ENCODE data around the gene FAM210B.
"Not testable (repeated sequence)": the region's sequence is repeated elsewhere in the genome, so short reads cannot be mapped to it uniquely, and the experiment has no call there.

The FAM210B gene

DNA sequence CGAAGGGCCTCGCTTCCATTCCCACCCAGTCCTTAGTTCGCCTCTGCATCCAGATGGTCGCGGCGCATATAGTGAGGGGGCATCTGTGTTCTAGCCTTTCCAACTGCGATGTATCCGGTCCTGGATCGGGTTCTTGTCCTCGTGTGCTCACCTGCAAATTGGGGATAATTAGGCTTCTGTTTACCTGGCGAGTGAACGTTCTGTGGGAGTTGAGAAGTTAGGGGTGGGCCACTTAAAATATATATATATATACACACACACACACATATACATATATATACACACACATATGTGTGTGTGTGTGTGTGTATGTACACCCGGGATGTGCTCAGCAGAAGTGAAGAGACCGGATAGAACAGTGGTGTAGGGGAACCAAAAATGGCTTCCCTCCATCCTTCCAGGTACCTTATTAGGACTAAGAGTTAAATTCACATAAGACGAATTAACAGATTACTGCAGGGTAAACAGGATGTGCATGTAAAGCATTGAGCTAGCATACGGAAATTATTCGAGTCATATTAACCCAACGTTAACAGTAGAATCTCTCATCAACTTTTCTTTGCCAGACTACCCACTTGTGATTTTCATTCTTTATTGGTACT lies 34.2 kb downstream of the FAM210B start:
- DNase-seq (ENCODE audit: low read depth) = no peak

DNA sequence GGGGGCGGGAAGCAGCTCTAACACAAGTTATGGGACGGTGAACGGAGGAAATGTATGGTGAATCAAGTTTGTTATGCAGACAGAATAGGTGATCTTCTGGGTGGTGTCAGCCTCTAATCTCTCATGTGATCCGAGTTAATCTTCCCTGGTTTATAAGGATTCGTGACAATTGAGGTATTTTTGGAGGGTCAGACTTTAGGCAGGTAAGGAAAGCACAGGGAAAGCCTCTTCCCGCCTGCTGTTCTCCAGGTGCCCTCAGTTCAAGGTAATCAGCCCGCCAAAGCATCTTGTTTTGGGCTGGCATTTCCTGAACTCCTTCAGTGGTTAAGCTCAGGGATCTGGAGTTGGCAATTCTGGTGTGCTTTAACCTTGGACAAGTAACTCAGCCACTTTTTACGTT lies 34.9 kb downstream of the FAM210B start:
- DNase-seq (ENCODE audit: low read depth) = no peak

DNA sequence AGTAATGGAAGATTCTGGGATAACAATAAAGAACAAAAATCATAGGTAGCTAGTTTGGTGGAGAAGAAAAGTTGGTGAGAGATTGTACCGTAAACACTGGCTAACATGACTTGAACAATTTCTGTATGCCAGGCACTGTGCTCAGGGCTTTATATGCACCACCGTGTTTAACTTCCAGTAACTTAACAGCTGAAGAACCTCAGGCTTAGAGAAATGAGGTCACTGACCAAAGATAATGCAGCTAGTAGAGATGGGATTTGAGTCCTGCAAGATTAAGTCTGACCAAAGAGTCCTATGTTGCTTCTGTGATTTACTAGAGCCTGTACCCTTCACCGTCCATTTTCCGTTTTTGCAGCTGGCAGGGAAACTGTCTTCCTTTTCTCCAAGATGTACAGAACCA lies 36.4 kb downstream of the FAM210B start:
- no peak for DNase-seq (ENCODE audit: low read depth)

DNA sequence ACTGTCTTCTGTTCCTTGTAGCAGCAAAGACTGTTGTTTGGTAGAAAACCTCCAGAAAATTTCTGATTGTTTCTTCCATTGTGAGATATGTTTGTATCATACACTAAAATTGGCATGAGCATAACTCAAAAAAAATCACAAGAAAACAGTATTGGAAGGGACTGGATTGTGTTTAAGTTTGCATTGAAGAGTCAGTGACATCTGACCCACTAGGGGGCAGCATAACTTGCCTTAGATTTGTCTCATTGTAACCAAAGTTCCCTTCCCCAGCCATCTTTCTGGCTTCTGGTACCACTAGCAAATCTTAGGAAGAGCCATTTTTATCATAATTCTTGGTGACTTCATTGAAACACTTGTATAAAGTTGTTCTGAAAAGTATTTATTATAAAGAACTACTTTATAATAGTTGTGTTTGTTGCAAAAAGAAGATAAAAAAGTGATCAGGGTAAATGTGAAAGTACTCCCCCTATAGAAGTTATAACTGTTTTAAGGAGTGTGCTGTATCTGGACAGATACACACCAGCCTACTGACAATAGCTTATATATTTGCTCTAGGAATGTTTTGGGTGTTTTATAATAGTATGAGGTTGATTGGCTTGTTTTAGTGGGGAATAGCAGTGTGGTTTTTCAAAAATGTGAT lies 41.3 kb downstream of the FAM210B start:
- DNase-seq (ENCODE audit: low read depth) = peak; percentile 32

DNA sequence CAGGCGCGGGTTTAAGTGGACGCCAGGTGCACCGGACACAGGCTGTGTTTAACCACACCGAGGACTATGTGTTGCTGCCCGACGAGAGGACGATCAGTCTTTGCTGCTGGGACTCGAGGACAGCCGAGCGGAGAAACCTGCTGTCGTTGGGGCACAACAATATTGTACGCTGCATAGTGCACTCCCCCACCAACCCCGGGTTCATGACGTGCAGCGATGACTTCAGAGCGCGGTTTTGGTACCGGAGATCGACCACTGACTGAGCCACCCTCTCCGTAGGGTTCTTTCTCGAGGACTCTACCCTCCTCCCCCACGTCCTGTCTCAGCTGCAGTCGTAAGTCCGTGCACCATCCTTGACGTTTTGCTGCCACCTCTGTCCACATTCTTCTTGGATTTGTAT lies 44.7 kb downstream of the FAM210B start:
- no peak for DNase-seq (ENCODE audit: low read depth)

DNA sequence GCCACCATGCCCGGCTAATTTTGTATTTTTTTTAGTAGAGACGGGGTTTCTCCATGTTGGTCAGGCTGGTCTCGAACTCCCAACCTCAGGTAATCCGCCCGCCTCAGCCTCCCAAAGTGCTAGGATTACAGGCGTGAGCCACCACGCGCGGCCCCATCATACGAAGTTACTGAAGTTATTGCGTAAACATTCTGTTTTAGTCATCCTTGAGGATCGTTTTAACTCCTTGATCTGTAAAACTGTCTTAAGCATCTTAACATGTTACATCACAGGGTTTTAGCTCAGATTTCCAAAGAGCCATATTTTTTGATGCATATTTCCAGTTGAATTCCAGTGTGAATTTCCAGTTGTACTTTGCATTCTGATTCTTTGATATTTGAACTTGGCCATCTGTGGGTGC lies 46.6 kb downstream of the FAM210B start:
- not testable (repeated sequence) for DNase-seq (ENCODE audit: low read depth)

DNA sequence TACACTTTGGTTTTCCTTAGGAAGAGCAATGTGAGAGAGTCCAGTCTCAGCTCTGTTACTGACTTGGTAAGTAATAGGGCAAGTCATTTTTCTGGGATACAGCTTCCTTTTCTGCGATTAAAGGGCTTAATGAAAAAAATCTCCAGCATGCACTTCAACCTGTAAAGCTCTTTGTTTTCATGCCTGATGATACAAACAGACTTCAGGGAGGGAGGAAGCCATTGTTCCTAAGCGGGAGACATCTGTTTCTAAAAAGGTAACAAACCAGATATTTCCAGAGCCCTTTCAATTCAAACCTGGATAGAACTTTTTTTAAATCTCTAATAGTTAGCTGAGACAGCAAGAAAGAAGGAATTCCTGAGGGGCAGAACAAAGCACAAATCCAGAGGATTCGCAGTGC lies 48.1 kb downstream of the FAM210B start:
- DNase-seq (ENCODE audit: low read depth) = no peak

DNA sequence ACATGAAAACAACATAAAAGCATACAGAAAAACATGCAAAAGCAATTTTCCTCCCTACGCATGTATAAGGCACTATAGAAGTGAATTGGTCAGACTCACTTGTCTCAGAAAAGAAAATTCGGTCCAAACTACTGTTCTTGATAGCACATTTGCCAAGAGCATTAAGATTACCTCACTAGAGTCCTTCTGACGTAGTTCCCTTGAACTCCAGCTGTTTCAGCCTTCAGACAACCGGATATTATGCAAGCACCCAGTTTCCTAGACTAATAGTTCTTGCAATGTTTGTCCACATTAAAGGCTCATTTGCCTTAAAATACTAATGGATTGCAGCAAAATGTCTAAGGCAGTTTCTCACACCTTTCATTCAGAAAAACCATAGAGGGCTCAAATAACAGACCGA lies 50.7 kb downstream of the FAM210B start:
- DNase-seq (ENCODE audit: low read depth) = no peak

DNA sequence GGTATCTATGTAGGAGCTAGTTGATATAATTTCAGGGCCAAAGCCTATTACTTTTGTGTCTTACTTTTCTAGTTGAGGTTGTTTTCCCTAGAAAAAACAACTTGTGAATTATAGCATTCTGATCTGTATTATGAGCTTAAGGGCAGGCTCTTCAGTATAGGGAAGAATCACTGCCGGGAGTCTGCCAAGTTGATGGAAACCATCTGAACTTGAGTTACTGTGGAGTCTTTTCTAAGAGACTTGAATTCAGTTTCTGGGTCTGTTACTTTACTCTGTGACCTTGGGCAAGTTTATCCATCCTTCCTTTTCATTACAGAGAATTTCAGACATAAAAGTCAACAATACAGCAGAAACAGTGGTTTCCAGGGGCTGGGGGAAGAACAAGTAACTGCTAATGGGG lies 51.2 kb downstream of the FAM210B start:
- DNase-seq (ENCODE audit: low read depth) = no peak

DNA sequence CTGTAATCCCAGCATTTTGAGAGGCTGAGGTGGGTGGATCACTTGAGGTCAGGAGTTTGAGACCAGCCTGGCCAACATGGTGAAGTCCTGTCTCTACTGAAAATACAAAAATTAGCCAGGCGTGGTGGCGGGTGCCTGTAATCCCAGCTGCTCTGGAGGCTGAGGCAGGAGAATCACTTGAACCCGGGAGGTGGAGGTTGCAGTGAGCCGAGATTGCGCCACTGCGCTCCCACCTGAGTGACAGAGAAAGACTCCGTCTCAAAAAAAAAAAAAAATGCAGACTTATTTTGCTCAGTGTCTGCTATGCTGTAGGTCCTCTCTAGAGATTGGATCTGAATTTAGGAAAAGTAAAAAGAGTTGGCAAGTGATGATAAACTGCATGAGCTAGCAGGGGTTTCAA lies 52.5 kb downstream of the FAM210B start:
- not testable (repeated sequence) for DNase-seq (ENCODE audit: low read depth)

DNA sequence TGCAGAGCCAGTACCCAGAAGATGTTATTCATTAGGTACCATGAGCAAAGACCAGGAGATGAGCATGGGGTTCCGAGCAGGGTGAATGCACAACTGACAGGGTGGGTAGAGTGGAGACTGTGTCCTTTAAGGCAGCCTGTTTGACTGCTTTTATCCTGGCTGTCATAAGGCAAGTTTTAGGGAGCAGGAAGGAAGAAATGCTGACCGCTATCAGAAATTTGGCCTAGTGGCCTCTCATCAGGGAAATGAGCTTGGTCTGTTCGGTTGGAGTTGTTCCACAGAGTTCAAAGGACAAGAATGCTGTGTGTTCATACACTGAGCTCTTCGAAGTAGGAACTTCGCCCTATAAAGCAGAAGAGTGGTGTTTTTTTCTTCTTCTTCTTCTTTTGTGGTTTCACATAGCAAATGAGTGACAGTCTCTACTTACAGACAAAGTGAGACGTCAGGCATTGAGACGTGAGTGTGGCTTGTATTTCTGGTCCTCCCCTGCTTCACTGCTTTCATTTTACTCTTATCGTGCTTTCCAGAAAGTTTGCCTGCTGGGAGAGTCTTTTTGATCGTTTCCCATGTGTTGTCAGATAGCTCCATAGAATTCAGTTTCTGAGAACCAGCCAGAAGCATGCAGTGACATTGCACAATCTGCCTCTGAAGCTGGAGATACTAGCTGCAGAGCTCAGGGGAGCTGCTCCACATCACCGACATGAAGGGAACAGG lies 53.1 kb downstream of the FAM210B start, which contains the start of gene CASS4:
TSS of gene CASS4 (plus strand) at position 502 of the 714 bp plus-strand sequence. CDS start at position 701, 199 bp downstream.
- no peak for DNase-seq (ENCODE audit: low read depth)

DNA sequence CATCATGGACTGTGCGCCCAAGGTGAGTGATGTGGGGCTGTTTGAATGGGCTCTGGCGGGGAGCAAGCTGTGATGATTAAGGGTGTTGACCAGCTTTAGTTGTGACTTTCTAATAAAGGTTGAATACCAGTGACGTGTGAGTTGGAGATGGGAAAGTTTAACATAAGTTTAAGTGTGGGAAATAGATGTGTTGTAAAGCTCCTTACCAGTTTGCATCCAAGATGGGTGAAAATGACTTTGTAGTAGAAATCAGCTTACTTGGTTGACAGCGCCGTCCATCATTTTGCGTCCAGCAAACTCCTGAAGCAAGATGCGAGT lies 53.7 kb downstream of the FAM210B start:
- DNase-seq (ENCODE audit: low read depth) = no peak

DNA sequence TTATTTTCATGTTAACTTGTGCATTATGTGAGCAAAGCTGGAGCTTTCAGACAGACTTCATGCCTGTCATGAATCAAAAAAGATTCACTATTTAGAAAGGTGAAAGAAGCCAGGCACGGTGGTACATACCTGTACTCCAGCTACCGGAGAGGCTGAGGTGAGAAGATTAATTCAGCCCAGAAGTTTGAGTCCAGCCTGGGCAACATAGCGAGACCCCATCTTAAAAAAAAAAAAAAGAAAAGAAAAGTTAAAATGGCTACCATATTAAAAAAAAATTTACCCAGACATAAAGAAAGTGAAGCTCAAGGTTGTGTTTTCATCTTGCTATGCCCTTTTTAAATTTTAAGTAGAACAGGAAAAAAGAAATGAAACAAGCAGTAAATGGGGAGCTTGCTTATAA lies 54.2 kb downstream of the FAM210B start:
- DNase-seq (ENCODE audit: low read depth) = no peak

DNA sequence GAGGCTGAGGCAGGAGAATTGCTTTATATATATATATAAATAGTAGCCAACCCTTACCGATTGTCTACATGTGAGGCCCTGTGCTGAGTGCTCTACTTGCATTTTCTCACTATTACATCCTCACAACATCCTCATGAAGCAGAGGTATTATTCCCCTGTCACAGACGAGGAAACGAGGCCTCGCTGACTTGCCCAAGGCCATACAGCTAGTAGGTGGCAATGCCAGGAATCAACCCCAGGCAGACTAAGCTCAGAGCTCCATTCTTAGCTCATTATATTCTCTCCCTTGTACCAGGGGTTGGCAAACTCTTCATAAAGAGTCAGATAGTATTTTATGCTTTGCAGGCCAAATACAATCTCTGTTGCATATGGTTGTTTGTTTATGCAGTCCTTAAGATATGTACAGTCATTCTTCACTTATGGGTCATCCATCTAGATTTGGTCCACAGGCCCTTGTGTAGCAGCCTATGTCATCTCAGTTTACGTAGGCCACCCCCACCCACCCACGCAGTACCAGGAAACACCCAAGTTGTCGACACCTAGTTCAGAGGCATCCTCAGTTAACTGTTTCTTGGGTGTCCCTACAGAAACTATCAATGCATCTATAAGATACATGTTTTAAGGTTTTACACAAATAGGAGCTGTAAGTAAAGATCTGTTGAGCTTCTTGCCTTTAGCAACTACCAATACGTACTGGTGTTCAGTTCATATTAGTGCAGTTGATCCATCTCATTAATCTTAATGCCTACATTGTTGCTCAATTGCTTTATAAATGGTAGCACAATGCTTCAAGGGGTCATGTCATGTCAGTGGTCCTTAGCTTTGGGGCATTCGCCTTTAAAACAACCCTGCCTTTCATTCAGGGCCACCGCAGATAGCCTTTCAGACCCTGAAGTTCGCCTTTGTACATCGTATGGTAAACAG lies 56.3 kb downstream of the FAM210B start:
- DNase-seq (ENCODE audit: low read depth) = peak; percentile 65

DNA sequence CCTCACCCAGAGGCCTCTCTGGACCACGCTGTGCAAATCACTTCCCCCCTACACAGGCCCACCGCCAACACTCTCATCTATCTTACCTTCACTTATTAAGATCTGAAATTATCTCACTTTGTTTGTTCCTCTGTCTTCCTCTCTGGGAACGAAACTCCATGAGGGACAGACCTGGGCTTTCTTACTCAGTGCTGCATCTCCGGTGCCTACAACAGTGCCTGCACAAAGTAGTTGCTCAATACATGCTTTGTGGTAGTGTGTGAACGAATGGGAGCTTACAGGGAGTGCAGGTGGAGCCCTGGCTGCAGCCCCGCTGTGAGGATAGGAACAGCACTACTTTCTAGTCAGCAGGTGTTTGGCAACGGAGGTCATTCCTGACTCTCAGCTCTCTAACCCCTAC lies 58.6 kb downstream of the FAM210B start:
- DNase-seq (ENCODE audit: low read depth) = no peak

DNA sequence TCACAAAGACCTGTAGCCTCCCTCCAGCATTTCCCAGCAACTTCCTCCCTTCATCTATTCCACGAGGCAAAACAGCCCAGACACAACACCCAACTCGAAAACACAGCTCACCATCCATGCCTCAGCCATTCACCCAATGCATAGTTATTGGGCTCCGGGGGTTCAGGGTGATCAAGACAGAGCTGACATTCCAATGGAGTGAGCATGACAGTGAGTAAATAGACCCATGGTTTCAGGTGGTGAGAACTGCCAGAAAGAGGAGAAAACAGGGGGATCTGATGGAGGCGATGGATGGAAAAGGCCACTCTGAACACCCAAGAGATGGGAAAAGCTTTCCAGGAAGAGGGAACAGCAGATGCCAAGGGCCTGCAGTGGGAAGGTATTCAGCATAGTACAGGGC lies 59.1 kb downstream of the FAM210B start:
- no peak for DNase-seq (ENCODE audit: low read depth)

Measured in stimulated activated CD8-positive, alpha-beta memory T cell treated with anti-CD3 and anti-CD28 coated beads, Interleukin-4, amount 100 ng/mL, for 24 hours (primary cell).